Activated T-helper 9 cell treated with anti-CD3 and anti-CD28 coated beads, Interleukin-2, amount 50 U/mL, for 16 hours (primary cell): ENCODE data around the gene S100A2.
"Not testable (repeated sequence)": the region's sequence is repeated elsewhere in the genome, so short reads cannot be mapped to it uniquely, and the experiment has no call there.

Experiments used
- DNase-seq: peaks from one replicate; pipeline ENCODE4 v3.0.0-alpha.2; 2020; ENCODE audit warnings: low read depth

Gene S100A2

DNA sequence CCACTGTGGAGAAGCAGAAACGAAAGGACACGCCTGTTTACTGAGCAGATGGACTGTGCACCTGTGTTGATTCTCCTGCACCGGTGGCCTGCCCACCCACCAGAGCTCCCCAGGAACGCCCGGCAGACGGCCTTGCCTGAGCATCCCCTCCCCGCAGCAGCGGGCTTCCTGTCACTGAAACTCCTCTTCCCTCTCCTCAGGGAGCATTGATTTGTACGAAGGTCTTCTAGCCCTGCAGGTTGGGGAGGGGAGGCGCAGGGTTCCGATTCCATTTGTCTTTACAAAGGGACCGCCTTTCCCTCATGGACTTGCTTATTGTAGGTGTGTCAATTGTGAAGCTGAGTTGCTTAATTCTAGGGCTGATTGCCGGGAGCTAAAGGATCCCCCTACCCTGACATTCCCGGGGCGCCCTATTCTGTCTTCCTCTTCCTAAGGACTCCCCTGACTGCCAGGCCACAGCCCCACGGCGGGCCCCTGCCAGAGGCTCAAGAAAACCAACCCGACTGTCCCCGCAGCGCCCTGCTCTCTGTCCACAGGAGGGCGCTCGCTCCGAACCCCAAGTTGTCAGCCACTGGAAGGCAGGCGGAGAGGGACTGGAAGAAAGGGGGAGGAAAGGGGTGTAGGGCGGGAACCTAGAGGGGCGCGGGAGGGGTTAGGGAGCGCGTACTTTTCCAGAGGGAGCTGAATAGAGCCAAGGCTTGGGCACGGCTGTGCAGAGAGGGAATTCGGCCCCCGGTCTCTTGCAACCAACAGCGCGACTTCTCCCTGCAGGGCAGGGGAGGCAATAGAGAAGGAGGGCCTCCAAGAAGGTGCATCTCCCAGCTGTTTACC lies 32.7 kb downstream of the S100A2 start:
- DNase-seq = peak; percentile 69

DNA sequence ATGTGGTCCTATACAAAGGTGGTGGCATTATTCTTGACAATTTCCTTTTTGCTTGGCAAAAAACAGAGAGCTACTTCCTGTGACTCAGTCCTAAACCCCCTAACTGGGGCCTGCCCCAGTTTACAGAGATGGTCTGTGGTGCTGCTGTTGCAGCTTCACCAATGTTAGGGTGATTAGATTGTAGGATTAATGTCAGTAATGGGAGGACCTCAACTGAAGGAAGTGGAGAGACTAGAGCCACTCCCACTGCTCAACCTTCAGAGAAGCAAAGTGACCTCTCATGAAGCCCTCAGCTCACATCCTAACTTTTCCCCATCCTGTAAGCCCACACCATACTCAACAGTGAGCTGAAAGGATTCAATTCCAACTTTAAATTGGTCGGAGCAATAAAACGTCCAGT lies 33.5 kb downstream of the S100A2 start:
- DNase-seq = no peak

DNA sequence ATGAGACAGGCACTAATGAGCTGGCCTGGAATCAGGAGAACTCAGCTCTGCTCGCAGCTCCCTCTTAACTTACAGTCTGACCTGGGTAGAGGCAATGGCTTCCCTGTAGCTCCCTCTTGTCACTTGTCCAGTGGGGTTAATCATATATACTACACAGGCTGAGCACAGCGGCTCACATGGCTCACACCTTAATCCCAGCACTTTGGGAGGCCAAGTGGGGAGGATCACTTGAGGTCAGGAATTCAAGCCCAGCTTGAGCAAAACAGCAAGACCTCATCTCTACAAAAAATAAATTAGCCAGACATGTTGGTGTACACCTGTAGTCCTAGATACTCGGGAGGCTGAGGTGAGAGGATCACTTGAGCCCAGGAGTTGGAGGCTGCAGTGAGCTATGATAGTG lies 34.0 kb downstream of the S100A2 start:
- no peak for DNase-seq

DNA sequence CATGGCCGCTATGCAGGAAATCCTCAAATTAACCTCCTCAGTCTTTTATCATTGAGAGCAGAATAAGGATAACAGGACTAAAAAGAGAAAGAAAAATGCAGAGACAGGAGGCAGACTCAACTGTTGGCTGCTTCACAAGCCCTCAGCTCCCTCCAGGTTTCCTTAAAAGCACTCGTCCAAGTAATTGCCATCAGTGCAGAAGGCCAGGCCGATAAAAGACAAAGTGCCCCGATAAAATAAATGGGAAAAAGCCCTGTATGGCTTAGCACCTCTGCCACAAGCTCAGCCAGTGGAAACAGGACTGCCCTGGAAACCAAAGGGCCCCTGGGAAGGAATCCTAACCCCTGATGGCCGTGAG lies 38.0 kb downstream of the S100A2 start:
- no peak for DNase-seq

DNA sequence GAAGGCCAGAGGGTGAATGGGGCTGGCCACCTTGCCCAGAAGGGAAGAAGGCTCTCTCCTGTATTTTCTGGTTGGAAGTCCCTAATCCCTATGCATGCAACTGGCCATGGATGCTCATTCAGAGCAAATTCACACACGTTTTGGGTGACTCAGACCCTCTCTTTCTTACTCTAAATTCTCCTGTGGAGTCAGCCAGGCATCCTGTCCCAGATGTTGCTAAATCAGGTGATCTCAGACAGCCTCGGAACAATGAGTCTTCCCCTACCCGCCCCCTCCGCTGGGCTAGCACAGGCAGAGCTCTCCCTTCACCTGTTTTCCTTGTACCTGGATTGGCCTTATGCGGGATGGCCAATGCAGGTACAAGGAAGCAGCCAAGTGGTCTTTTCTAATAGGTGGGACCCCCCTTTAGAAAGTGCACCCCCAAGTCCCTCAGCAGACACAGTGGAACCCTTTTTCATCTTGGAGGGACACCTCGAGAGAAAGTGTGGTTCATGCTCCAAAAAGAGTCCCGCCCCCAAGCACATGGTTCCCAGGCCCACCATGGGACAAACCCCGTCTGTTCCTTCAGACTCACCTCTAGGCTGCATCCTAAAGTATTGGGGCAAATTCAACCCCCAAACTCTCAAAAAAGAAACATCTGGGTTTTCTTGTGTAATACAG lies 38.5 kb downstream of the S100A2 start:
- DNase-seq = no peak

DNA sequence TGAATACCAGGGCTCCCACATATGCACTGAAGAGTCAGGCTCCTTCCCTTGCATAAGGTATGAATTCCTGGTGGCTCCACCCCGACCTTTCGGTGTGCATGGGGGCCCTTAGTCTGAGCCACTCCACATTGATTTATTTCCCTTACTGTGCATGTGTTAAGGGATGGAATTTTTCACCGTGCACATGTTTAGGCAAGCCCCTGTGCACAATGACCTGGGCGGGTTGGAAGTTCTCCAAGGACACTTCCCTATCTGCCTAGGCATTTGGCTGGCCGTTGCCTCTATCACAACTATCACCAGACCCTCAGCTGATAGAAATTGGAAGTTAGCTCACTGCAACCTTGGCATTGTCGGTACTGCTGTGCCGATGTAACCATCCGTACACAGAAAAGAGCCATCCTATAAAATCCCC lies 39.5 kb downstream of the S100A2 start:
- no peak for DNase-seq

DNA sequence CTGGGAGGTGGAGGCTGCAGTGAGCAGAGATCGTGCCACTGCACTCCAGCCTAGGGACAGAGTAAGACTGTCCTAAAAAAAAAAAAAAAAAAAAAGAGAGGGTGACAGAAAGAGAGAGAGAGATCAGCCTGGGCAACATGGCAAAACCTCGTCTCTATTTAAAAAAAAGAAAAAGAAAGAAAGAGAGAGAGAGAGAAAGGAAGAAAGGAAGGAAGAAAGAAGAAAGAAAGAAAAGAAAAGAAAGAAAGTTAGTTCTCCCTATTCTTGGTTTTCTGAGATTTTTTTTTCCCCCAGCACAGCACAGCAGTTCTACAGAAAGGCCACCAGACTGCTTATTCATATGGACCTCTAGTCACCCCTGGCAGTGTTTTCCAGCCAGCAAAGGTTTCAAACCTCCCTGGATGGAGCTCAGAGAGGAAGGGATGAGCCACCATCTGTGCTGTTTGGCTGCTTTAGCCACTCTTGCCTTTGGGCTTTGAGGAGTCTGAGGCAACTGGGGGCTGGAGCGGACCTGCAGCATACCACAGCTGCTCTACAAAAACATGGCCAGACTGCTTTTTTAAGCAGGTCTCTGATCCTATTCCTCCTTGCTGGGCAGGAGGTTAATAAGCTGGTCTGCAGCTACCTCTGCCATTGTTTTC lies 40.4 kb downstream of the S100A2 start:
- DNase-seq = no peak

DNA sequence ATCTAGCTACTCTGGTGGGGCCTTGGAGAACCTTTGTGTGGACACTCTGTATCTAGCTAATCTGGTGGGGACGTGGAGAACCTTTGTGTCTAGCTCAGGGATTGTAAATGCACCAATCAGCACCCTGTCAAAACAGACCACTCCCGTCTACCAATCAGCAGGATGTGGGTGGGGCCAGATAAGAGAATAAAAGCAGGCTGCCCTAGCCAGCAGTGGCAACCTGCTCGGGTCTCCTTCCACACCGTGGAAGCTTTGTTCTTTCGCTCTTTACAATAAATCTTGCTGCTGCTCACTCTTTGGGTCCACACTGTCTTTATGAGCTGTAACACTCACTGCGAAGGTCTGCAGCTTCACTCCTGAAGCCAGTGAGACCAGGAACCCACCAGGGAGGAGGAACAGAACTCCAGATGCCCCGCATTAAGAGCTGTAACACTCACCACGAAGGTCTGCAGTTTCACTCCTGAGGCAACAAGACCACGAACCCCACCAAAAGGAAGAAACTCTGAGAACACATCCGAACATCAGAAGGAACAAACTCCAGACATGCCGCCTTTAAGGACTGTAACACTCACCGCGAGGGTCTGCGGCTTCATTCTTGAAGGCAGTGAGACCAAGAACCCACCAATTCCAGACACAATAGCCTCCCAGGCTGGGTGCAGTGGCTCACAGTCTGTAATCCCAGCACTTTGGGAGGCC lies 43.1 kb downstream of the S100A2 start:
- DNase-seq = not testable (repeated sequence)

DNA sequence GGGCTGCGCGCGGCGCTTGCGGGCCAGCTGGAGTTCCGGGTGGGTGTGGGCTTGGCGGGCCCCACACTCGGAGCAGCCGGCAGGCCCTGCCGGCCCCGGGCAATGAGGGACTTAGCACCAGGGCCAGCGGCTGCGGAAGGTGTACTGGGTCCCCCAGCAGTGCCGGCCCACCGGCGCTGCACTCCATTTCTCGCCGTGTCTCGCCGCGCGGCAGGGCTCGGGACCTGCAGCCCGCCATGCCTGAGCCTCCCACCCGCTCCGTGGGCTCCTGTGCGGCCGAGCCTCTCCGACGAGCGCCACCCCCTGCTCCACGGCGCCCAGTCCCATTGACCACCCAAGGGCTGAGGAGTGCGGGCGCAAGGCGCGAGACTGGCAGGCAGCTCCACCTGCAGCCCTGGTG lies 43.8 kb downstream of the S100A2 start:
- not testable (repeated sequence) for DNase-seq

DNA sequence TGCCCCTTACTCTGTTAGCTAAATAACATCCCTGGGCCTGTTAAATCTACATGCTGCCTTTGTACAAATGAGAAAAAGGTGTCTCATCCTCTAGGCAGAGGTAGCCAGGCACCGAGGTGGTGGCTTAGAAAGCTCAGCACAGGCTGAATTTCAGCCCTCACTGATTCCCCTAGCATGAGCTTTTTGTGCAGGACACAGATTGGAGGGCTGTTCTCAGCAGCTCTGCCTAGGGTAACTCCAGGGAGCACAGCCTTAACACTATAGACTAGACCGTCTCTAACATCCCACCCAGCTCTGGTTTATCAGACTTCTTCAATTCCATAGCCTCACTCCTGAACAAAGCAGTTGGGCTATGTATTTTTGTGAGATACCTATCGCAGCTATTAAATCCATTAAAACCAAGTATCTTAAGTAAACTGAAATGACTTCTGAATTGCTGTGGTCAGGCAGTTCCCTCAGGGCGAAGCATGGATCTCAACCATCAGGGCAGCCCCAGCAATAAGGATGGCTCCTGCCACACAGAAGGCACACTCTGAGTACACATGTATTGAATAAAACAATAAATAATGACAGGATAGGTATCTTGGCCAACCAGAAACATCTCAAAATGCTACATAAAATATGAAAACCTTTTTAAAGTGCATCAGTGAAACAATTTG lies 44.7 kb downstream of the S100A2 start:
- no peak for DNase-seq

DNA sequence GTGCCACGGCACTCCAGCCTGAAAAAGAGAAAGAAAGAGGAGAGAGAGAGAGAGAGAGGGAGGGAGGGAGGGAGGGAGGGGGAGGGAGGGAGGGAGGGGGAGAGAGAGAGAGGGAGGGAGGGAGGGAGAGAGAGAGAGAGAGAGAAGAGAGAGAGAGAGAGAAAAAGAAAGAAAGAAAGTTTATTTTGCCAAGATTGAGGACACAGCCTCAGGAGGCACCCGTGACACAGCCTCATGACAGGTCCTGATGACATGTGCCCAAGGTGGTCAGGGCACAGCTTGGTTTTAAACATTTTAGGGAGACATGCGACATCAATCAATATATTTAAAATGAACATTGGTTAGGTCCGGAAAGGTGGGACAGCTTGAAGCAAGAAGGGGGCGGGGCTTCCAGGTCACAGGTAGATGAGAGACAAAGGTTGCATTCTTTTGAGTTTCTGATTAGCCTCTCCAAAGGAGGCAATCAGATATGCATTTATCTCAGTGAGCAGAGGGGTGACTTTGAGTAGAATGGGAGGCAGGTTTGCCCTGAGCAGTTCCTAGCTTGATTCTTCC lies 45.4 kb downstream of the S100A2 start:
- not testable (repeated sequence) for DNase-seq

DNA sequence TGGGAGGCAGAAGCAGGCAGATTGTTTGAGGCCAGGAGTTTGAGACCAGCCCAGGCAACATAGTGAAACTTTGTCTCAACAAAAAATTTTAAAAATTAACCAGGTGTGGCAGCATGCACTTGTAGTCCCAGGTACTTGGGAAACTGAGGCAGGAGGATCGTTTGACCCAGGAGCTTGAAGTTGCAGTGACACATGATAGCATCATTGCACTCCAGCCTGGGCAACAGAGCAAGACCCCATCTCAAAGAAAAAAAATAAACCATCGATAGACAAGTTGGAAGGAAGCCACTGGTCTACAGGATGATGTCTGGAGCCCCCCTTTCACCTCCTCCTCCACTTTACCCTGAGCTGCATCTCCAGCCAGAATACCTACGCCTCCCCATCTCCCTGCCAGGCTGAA lies 46.4 kb downstream of the S100A2 start:
- DNase-seq = no peak

DNA sequence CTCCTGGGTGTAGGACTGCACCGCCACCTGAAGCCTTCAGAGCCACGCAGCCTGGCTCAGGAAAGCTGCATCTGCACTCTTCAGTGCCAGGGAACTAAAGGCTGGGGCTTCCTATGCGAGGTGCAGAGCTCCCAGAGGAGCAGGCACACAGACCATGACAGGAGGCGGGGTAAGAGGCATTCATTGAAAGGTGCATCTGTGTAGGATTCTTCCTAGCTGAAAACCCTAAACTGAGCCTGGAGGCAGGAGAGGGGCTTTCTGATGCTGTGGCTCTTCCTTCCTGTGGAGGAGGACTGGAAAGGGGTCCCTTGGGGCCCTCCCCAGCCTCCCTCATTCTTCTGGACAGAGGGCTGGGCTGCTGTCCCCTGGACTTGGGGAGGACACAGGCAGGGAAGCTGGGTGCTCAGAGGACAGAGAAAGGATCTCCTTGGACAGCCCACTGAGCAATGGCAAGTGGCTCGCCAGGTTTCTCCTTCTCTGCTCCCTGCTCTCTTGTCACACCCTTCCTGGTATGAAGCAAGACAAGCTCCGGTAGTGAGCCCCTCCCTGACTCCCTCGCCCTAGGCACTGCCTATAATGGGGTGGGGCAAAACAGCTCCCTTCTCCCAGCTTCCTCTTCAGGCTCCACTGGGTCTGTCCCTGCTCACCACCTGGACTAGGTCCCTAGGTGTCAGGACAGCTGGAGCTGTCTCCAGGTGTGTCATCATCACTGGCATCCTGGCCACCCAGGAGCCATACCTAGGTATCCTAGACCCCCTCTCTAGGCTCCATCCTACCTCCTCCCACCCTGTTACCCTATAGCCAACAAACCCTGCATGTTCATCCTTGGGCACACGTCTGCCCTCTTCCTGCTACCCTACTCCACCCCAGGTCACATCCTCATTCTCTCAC lies 49.9 kb downstream of the S100A2 start:
- DNase-seq = no peak

DNA sequence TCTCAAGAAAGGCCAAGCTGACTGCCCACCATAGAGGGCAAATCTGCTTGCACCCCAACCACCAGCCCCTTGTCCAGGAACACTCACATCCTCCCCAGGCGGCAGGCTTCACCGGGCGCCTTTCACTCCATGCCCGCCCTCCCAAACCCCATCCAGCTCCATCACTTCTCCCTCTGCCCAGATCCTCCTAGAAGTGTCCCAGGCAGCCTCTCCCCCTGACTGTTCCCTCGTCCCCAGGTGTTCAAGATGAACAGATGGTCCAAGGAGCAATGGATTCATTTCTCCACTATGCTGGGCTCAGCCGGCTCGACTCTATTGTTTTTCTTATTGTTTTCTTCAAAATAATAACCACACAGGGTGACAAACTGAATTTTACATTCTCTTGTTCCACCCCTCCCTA lies 52.0 kb downstream of the S100A2 start:
- no peak for DNase-seq

DNA sequence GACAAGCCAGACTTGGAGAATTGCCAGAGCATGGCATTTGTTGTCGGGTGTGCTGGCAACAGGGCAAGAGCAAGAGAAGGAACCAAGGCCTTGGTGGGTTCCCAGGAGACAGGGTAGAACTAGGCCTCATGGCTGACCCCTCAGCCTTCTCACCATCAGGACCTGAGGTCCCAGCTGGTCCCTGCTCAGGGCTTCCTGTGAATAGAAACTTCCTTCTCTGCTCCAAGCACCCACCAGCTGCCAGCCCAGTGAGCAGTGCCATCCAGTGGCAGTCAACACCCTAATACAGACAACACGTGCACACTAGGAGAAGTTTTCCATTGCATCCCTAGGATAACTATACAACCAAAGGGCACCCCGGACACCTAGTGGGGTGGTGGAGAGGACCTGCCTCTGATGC lies 52.6 kb downstream of the S100A2 start:
- no peak for DNase-seq
